HG03095 (cell line): ENCODE measurements around the gene MMADHC.
A peak's percentile ranks its signal among the peaks of the same experiment; 100 is the strongest.

ENCODE experiments used
- ATAC-seq: cut with Tn5 transposase; IDR thresholded peaks from one replicate; pipeline ENCODE4 v1.9.1; 2021; ENCODE audit warnings: moderate library complexity; ENCODE audit not compliant: unreplicated experiment

Gene MMADHC

GRCh38 chr2:149587220-149587949 is at the start of gene MMADHC:
MMADHC (minus strand) TSS chr2:149587775; CDS start chr2:149587097, 678 bp downstream.
- ATAC-seq, result peak; percentile 98

GRCh38 chr2:149634103-149634502 is 46.5 kb upstream of the MMADHC start:
- no peak for ATAC-seq

- ATAC-seq, result no peak
Observed at GRCh38 chr2:149630445-149630844, 42.9 kb upstream of the MMADHC start.

DNA sequence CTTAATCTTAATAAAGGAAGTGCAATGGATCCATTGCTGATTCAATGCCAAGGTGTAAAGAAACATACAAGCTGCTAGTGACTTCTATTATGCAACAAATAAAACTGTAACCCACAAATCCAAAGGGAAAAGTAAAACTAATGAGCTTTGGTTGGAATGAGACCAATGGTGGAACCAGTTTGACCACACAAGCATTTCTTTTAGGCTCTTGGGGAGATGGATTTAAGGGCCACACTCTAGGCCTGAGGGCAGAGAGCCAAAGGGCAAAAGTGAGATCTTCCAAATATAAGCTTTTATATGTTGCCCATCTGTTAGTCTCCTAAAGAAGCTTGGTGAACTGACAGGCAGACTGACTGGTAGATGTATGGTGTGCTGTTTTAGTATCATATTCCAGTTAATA is 41.5 kb upstream of the MMADHC start:
- no peak for ATAC-seq

DNA sequence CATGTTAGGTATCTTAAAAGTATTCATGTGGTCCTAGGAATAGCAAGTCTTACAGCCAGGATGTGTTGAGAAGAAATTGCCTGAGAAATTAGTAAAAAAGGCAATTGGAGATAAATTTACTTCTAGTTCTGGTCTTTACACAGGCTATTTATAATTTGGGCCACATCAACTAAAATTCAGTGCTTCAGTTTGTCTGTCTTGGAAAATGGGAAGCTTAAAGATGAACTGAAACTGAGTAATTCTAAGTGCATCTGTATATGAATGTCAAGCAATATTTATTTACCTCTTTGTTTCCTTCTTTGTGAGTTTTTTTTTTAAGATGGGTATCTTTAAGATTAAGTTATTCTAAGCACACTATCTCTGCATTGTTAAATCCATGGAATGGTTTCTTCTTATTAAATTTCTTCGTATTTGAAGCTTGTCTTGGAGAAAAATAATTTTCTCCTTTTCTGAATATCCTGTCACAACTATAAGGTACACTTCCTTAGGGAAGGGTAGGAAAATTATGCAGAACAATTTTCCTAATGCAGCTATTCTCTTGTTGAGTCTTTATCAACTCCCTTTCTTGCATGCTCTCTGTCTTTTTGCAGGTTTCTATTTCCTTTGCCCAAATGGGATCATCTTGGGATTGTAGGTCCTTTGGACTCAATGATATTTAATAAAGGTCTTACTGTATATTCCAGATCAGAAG is 39.7 kb upstream of the MMADHC start:
- no peak for ATAC-seq

- ATAC-seq, result no peak
Observed at GRCh38 chr2:149625671-149626070, 38.1 kb upstream of the MMADHC start.

GRCh38 chr2:149625271-149625670 is 37.7 kb upstream of the MMADHC start:
- ATAC-seq, result no peak

GRCh38 chr2:149622343-149622742 is 34.8 kb upstream of the MMADHC start:
- no peak for ATAC-seq

- ATAC-seq, result no peak
Observed at GRCh38 chr2:149617476-149617875, 29.9 kb upstream of the MMADHC start.

- ATAC-seq, result no peak
Observed at GRCh38 chr2:149616681-149617456, 29.3 kb upstream of the MMADHC start.

- no peak for ATAC-seq
Observed at GRCh38 chr2:149613704-149614103, 26.1 kb upstream of the MMADHC start.

- ATAC-seq, result no peak
Observed at GRCh38 chr2:149612122-149612521, 24.5 kb upstream of the MMADHC start.

GRCh38 chr2:149611100-149611820 is 23.7 kb upstream of the MMADHC start:
- ATAC-seq, result no peak

GRCh38 chr2:149606251-149606811 is 18.8 kb upstream of the MMADHC start:
- no peak for ATAC-seq

- no peak for ATAC-seq
Observed at GRCh38 chr2:149603248-149603647, 15.7 kb upstream of the MMADHC start.

GRCh38 chr2:149601141-149601796 is 13.7 kb upstream of the MMADHC start:
- ATAC-seq, result no peak

- ATAC-seq, result peak; percentile 93
Observed at GRCh38 chr2:149597668-149598326, 10.2 kb upstream of the MMADHC start.

DNA sequence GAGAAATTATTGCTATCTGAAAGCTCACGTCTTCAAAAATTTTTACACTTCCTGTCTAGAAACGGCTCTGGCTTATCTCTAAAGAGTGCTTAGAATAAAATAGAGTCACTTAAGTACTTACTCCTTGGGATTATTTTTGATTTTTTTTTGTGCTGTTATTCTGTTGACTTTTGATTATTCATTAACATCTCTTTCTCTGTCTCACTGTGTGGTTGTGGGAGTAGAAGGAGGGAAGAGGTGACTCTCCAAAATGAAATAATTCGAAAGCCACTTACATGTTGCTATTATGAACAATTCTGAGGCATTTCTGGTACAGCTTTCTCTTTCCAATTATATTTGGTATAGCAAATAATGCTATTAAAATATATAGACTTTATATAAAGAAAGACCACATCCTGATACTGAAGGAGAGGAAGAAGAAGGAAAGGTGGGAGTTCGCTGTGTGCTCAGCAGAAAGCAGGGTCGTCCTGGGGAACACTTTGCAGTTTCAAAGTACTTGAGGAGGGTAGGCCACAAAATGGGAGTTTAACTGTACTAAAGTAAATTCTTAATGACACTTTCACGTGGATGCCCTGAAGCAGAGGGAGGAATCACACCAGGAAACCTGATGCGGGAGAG is 9.6 kb upstream of the MMADHC start:
- ATAC-seq, result peak; percentile 5

GRCh38 chr2:149596471-149596870 is 8.9 kb upstream of the MMADHC start:
- ATAC-seq, result no peak
